GM18861 (cell line): ENCODE data around the gene TMEM121B.
"Not testable (repeated sequence)": the region's sequence is repeated elsewhere in the genome, so short reads cannot be mapped to it uniquely, and the experiment has no call there.

Source experiments
- ATAC-seq: cut with Tn5 transposase; IDR thresholded peaks from one replicate; pipeline ENCODE4 v1.9.1; 2021; ENCODE audit not compliant: unreplicated experiment

The TMEM121B gene

DNA sequence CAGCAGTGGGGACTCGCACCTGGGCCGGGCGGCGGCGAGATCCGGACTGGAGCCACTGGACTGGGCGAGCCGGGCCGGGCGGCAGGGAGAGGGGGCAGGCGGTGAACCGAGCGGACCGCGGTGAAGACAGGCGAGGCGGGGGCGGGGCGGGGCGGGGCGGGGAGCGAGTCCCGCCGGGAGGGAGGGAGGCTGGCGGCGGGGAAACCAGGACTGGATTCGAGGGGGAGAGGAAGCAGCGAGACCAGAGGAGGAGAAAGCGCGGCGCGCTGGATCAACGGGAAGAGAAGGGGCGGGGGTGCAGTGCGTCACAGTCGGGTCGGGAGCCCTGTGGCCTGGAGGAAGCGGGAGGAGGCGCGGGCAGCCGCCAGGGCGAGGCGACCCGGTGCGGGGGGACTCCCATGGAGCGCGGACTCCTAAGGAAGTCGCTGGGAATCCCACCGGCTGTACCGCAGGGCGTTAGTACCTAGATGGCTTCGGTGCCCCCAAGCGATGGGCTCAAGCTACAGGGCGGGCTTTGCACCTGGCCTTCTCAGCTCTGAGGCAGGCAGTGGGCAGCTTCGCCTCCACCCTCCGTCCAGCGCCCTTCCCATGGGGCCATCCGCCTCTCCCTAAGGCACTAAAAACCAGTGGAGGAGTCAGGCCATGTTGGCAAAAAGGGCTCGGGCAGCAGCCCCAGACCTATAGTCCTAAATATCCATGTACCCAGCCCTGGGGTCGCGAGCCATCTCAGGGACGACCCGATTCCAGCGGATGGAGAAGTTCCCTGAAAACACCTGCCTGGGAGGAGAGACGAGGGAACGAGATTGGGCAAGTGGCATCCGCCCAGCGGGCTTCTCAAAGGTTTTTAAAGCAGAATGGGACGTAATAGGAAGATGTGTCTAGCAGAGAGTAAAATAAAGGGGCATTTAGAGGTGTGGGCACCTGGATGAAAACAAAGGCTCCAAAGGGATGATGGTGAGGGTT is at the start of gene TMEM121B:
Gene TMEM121B, minus strand, starts transcription at position 128 of the 963 bp plus-strand sequence. CDS start 233 bp downstream, outside the sequence.
- ATAC-seq = no peak

DNA sequence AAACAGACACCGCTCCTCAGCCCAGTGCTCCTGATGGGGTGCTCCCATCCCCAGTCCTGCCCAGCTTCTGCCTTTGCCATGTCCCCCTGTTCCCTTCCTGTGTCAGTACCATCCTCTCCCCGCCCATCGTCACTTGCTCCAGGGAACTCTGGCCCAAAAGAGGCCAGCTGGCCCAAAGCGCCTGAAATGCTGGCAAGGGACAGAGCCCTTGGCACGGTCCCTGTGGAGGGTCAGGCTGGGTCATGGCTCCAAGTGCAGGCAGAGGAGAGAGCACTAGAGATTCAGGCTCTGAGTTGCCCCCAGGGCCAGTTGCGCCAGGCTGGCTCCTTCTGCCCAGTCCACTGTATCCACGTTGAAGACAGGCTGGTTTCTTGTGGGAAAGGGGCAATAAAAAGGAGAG is 46.3 kb upstream of the TMEM121B start:
- ATAC-seq = no peak

DNA sequence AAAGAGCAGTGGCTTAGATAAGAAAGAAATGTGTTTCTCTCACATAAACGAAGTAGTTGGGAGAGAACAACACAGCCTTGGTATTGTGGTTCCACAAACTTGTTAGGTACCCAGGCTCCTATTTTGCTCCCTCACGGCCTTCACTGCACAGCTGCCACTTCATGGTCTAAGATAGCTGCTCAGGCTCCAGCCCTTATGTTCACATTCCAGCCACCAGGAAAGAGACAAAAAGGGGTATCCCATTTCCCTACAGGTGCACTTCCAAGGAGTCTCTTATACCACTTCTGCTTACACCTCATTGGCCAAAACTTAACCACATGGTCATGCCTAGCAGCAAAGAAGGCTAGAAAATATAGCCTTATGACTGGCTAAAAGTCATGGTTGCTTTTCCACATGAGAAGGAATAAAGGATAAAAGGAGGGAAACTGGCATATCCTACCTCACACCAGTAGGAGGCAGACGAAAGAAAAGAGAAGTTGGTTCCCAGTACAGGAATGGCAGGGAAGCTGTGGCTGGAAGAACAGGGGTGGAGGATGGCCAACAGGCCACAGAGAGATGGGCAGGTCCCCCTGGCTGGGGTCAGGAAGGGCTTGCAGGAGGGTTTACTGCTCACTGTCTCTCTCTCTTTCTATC is 43.3 kb upstream of the TMEM121B start:
- no peak for ATAC-seq

DNA sequence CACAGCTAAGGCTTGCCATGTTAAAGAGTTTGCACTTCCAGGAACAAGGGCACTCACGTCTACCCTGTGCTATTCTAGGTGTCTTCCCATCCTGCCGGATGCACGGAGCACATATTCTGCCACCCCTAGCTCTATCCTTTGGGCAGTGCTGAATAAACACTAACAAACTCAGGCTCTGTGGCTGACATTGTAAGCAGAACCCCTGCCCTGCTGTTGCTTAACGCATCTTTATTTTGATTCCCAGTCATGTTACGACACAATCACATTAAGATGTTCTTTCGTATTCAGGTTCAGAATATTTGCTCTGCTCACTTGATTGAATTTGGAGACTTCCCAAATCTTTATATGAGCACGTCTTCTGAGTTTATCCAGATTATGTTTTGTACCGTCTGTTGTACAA is 41.6 kb upstream of the TMEM121B start:
- no peak for ATAC-seq

DNA sequence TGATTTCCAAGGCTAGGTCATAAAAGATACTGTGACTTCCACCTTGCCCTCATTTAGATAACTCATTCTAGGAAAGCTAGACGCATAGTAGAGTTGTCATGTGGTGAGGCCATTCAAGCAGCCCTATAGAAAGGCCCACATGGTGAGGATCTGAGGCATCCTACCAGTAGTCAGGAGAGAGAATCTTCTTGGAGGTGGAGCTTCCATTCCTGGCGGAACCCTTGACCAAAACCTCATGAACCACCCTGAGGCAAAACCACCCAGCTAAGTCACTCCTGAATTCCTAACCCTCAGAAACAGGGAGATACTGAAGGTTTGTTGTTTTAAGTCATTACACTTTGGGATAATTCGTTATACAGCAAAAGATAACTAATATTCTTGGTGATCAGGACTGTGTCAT is 40.8 kb upstream of the TMEM121B start:
- no peak for ATAC-seq

DNA sequence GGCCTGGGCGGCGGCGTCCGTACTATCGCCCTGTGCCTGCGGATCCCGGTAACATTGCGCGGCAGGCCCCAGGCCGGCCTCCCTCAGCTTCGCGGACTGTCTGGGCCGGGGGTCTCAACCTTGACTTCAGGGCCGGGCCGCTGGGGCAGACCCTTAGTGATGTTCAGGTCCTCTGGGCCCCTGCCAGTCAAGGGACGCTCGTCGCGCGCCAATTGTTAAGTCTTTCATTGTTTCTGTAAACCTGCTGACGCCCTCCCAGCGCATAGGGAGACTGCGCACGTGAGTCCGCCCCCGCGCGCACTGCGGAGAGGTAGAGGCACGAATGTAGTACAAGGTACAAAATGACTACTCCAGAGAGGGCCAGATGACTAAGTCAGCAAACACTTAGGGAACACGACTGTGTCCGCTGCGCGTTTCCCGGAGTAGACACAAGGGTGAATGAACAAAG is 38.4 kb upstream of the TMEM121B start:
- peak; percentile 14 for ATAC-seq

DNA sequence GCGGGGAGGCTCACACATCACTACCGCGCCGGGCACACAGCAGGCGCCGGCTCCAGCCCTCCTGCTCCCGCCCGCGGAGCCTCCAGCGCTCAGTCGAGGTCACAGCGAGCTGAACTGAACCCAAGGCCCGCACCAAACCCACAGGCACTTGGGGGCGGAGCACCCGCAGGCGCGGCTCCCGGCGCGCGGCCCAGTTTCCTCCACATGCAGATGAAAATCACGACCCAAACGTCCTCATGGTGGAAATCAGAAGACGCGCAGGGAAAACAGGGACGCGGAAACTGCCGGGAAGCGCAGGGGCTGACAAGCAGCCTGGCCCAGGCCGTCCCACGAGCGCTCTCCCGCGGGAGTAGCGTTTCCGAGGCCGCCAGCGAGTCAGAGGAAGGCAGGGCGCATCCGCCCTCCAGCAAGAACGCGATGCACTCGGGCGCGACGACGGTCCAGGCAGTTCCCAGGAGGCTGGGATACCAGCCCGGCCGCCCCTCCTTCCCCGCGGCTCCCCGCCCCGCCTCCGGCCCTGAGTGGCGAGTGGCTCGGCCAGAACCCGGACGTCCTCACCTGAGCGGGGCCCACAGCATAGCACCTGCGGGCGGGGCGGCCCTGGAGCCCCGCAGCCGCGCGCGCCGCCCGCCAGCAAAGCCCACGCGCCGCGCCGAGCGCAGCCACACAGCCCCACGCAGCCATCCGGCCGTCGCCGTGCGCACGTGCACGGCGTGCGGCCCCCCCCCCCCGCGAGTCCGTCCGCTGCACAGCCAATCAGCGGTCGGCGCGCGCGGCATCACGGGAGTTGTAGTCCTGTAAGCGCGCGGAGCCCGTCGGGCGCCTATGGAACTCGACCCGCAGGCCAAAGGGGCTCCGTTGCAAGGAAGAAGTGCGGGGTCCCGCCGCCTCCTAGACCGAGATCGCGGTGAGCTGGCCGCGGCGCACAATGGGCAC is 37.7 kb upstream of the TMEM121B start, which contains the start of gene HDHD5:
Gene HDHD5, minus strand, starts transcription at position 710 of the 936 bp plus-strand sequence. Its CDS starts 26 bp downstream, at position 684.
- ATAC-seq = peak; percentile 60

DNA sequence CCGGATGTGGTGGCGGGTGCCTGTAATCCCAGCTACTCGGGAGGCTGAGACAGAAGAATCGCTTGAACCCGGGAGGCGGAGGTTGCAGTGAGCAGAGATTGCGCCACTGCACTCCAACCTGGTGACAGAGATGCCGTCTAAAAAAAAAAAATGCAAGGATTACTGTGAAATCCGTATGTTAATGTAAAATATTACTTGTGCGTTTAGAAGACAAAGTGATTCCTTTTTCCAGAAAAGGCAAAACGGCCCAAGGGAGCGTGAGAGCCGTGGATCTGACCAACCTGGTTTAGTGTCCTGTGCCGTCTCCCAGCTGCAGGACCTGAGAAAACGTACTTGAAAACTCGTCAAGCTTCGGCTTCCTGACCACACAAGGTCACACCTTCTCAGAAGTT is 37.0 kb upstream of the TMEM121B start:
- ATAC-seq = no peak

DNA sequence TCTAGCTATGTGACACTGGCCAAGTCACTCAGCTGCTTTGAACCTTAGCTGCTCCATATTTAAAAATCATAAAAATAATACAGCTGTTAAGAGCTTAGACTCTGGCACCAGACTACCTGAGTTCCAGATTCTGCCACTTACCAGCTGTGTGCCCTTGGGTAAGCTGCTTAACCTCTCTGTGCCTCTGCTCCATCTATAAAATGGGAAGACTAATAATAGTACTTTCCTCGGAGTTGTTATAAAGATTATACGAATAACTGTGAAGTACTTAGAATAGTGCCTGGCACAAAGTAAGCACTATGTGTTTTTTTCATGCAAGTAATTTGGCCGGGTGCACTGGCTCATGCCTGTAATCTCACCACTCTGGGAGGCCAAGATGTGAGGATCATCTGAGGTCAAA is 36.6 kb upstream of the TMEM121B start:
- no peak for ATAC-seq

DNA sequence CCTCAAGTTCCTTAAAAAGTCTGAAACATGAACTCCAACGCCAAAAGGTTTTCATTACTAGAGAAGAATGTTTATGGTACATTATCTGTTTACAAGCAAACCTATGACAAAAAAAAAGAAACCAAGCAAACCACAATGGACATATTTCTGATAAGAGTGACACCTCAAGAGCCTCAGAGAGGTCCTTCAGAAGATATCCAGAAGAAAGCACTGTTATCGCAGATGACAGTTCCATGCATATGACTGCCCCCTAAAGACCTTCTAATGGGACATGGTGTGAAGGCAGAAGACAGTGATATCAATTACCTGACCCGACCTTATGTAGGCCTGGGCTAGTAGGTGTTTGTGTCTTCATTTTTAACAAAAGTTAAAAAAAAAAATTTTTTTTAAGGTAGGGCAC is 34.8 kb upstream of the TMEM121B start:
- no peak for ATAC-seq

DNA sequence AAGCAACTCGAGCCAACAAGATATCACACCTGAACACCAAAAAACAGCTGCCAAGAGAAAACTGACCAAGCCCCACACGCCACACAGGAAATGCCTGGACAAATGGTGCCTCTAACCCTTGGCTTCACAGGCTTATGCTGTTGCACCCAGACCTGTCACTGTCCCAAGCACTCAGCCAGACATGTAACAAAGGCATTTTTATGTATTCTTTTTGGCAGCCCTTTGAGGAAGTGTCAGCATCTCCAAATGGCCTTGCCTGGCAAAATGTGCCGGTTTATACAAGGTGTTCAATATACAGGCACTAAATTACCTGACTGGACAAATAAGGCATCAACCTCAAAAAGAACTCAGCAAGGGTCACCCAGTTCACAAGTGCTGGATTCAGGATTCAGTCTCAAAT is 31.8 kb upstream of the TMEM121B start:
- no peak for ATAC-seq

DNA sequence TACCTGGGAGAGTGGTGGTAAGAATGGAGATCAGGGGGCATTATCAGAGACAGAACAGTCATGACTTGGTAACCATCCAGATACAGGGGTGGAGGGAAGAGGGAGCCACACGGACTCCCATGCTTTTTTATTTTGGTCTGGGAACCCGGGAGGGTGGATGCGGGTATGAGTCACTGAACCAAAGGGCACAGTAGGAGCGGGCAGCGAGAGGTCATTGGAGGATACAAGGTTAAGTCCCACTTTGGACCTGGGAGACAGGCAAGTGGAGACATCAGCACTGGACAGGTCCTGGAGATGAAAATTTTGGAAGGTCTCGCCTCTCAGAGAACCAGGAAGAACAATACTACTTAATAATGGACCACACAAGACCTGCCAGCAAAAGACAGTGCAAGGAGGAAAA is 31.2 kb upstream of the TMEM121B start:
- ATAC-seq = no peak

DNA sequence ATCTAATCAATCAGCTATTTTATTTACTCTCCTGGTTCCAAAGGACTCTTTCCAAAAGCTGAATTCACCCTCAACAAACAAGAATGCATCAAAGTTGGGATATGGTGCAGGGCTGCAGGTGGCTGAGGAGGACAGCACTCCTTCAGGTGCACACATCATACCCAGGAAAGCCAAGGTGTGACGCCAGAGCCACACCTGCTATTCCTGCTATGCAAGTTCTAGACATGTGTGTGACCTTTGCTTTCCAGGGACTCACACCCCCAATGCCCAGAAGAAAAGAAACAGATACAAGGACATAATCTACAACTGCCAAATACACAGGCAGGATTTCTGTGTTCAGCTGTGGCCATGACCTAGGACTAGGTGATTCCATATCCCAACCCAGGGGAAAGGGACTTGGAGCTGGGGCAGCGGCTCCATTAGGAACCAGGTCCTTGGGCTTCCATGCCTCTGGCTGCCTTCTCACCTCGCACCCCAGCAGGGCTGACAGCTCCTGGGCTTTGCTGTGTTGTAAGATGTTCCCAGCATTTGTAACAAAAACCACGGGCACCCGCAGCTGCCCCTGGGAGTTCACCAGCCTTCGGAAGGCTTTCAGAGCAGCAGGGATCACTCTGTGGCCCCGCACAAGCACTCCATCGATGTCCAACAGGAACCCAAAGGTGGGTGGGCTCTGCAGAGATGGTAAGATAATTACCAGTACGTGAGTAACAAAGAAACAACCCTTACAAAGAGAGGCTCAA is 28.1 kb upstream of the TMEM121B start:
- ATAC-seq = no peak

DNA sequence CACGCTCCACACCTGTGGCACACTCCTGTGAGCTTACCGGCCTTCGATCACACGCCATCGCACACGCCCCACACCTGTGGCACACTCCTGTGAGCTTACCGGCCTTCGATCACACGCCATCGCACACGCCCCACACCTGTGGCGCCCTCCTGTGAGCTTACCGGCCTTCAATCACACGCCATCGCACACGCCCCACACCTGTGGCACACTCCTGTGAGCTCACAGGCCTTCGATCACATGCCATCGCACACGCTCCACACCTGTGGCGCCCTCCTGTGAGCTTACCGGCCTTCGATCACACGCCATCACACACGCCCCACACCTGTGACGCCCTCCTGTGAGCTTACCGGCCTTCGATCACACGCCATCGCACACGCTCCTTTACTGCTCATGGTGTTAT is 26.3 kb upstream of the TMEM121B start:
- not testable (repeated sequence) for ATAC-seq

DNA sequence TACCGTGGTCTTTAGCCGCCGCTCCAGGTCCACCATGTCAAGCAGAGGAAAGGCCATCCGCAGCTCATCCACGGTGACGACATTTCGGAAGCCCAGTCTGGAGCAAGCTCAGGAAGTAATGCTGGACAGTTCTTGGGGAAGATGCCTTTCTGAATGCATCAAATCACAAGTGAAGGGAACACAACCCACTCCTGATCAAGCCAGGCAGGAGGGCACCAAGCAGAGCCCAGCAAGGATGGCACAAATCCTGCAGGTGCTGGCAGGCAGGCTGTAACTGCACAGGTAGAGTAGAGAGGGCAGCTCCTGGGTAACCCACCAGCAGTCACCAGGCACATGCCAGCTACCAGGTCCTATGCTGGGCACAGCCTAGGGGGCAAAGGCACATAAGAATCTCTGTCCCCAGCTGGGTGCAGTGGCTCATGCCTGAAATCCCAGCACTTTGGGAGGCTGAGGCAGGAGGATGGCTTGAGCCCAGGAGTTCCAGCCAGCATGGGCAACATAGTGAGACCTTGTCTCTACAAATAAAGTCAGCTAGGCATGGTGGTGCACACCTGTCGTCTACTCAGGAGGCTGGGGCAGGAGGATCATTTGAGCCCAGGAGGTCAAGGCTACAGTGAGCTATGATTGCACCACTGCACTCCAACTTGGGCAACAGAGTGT is 24.0 kb upstream of the TMEM121B start:
- no peak for ATAC-seq

DNA sequence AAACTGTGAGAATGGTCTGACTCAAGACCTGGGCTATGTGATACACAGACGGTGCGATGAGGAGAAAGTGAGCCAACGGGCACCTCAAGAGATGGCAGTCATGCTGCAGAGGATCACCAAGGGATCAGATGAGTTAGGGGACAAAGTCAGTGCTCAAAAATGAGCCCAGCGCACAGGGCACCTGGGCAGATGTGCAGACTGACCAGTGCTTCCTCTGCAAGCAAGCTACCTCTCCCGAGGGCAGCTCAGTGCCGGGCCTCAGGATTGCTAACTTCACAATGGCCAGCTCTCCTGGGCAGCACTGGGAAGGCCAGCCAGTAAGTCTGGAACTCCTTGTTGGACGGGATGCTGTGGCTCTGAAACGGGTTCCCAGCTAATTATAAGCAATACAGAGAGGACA is 22.7 kb upstream of the TMEM121B start:
- no peak for ATAC-seq

DNA sequence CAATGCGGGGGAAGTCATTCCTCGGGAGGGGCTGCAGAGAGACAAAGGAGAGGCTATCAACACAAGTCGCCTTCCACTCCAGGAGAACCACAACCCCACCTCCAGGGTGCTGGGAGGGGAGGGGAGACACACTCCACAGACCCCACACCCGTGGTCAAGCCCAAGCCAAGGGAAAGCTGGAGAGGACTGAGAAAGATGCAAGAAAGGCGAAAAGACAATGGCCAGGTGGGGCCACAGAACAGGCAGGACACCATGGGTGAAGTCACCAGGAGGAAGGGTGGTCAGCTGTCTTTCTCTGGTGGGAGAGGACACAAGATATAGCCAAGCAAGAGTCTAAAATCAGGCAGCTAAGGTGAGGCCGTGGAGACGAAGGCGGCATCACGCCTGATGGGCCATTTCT is 21.9 kb upstream of the TMEM121B start:
- ATAC-seq = no peak

DNA sequence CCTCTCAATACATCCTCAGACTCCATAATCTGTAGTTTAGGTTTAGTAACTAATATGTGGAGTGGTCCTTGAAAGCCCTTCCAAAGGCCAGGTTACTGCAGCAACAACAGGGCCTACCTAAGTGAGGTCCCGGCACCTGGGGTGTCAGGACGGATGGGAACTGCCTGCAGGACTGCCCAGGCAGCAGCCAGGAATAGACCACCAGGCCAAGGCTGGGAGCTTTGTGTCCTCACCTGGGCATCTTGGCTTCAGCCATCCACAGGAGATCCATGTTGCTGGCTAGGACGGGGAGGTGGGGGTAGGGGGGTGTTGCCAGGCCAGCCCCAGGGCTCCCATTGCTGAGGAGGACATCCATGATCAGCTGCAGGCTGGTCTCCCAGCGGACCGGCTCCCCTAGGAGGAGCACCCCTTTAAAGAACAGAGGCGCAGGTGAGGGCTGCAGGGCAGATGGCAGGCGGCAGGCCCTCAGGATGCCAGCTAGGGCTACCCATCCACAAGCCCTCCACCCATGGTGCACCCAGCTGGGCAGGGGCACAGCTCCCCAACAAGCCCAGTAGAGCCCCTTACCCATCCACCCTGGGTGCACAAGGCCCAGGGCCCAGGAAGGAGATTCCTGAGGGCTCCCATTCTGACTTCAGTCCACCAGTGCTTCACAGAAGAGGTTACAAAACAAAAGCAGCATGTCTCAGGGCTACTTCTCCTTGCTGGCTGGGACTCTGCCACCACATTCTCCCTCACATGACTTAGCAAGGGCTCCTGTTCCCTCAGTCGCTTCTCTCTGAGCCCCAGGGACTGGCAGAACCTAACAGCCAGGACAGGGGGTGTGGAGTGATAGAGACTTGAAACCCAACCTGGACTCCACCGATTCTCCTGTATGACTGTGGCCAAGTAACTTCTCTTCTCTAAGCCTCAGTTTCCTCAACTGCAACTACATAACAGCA is 19.9 kb upstream of the TMEM121B start:
- ATAC-seq = no peak

DNA sequence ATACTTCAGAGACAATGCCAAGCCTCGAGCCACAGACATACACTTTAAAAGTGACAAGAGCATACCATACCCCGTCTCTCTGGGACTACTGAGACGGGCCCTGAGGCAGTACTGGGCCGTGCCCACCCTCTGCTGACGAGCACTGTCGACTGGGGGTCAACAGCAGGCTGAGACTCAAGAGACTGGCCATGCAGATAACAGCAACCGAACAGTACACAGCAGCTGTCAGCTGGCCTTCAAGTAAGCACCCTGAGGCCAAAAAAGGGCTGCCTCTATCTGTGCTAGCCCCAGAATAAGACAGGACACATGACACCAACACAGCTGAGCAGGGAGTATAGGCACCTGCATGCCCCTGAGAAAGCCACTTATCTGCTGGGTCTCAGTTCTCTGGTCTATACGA is 18.9 kb upstream of the TMEM121B start:
- no peak for ATAC-seq
